GM19397 (cell line): ENCODE data around the gene PRELID2.
A peak's percentile ranks its signal among the peaks of the same experiment; 100 is the strongest.
"Not testable (repeated sequence)": the region's sequence is repeated elsewhere in the genome, so short reads cannot be mapped to it uniquely, and the experiment has no call there.

Experiments
- ATAC-seq: cut with Tn5 transposase; IDR thresholded peaks from one replicate; pipeline ENCODE4 v1.9.1; 2021; ENCODE audit warnings: mild to moderate bottlenecking, moderate library complexity; ENCODE audit not compliant: unreplicated experiment

The PRELID2 gene

GRCh38 chr5:145840458-145841132, 5.5 kb upstream of the PRELID2 start:
- ATAC-seq: no peak

- no peak for ATAC-seq
Observed at GRCh38 chr5:145838276-145838675, 3.1 kb upstream of the PRELID2 start.

- ATAC-seq: not testable (repeated sequence)
Observed at GRCh38 chr5:145836241-145836640, 1.1 kb upstream of the PRELID2 start.

GRCh38 chr5:145835848-145836239, 702 bp upstream of the PRELID2 start:
- ATAC-seq: no peak

- no peak for ATAC-seq
Observed at GRCh38 chr5:145834554-145834916, 607 bp downstream of the PRELID2 start.

- ATAC-seq: no peak
Observed at GRCh38 chr5:145833631-145834200, 1.4 kb downstream of the PRELID2 start.

- ATAC-seq: no peak
Observed at GRCh38 chr5:145830594-145830993, 4.5 kb downstream of the PRELID2 start.

GRCh38 chr5:145829708-145830361, 5.3 kb downstream of the PRELID2 start:
- ATAC-seq: no peak

- ATAC-seq: no peak
Observed at GRCh38 chr5:145826895-145827674, 8.1 kb downstream of the PRELID2 start.

- ATAC-seq: peak; percentile 60
Observed at GRCh38 chr5:145825751-145826180, 9.4 kb downstream of the PRELID2 start.

- ATAC-seq: no peak
Observed at GRCh38 chr5:145824040-145824439, 11.1 kb downstream of the PRELID2 start.

- no peak for ATAC-seq
Observed at GRCh38 chr5:145818604-145819003, 16.5 kb downstream of the PRELID2 start.

GRCh38 chr5:145812877-145813276, 22.3 kb downstream of the PRELID2 start:
- ATAC-seq: no peak

GRCh38 chr5:145811834-145812625, 23.1 kb downstream of the PRELID2 start:
- ATAC-seq: no peak

- no peak for ATAC-seq
Observed at GRCh38 chr5:145806923-145807322, 28.2 kb downstream of the PRELID2 start.

- no peak for ATAC-seq
Observed at GRCh38 chr5:145805819-145806218, 29.3 kb downstream of the PRELID2 start.

GRCh38 chr5:145804701-145805100, 30.4 kb downstream of the PRELID2 start:
- ATAC-seq: no peak

GRCh38 chr5:145803112-145804004, 31.8 kb downstream of the PRELID2 start:
- ATAC-seq: no peak

GRCh38 chr5:145801195-145801594, 33.9 kb downstream of the PRELID2 start:
- no peak for ATAC-seq

GRCh38 chr5:145800181-145800580, 35.0 kb downstream of the PRELID2 start:
- ATAC-seq: no peak
